Activated T-cell treated with anti-CD3 and anti-CD28 coated beads, Interleukin-2, amount 50 U/mL, for 24 hours (primary cell): ENCODE measurements around the gene LPIN3.

Source experiments
- DNase-seq: peaks from one replicate; pipeline ENCODE4 v3.0.0-alpha.2; 2020
- H3K27ac Mint-ChIP-seq: 2 replicates; pipeline ENCODE4 v1.8.0; 2020; ENCODE audit warnings: mild to moderate bottlenecking, mixed read lengths
- H3K27me3 Mint-ChIP-seq: 2 replicates; pipeline ENCODE4 v1.8.0; 2020; ENCODE audit warnings: mixed read lengths
- H3K36me3 Mint-ChIP-seq: 2 replicates; pipeline ENCODE4 v1.8.0; 2020; ENCODE audit warnings: low read depth, mixed read lengths
- H3K4me1 Mint-ChIP-seq: 2 replicates; pipeline ENCODE4 v1.8.0; 2020; ENCODE audit warnings: low read depth, mixed read lengths
- H3K4me3 Mint-ChIP-seq: 2 replicates; pipeline ENCODE4 v1.8.0; 2020; ENCODE audit warnings: mild to moderate bottlenecking, moderate library complexity, mixed read lengths
- H3K9me3 Mint-ChIP-seq: 2 replicates; pipeline ENCODE4 v1.8.0; 2020; ENCODE audit warnings: mixed read lengths

LPIN3 gene

GRCh38 chr20:41314386-41314785 lies 26.2 kb upstream of the LPIN3 start:
- H3K27ac Mint-ChIP-seq, result no peak overlapping the region
- H3K9me3 Mint-ChIP-seq, result no peaks in the 10 kb centered on the region
- H3K27me3 Mint-ChIP-seq, result no peaks in the 10 kb centered on the region
- H3K36me3 Mint-ChIP-seq, result peaks cover 7% of the 10 kb centered on the region
- DNase-seq, result no peak
- H3K4me3 Mint-ChIP-seq, result no peak overlapping the region
- peaks cover 32% of the 10 kb centered on the region for H3K4me1 Mint-ChIP-seq

GRCh38 chr20:41316051-41316450 lies 24.6 kb upstream of the LPIN3 start:
- Mint-ChIP-seq H3K36me3 (peaks cover 7% of the 10 kb centered on the region), H3K4me3 (peak overlapping the region; percentile 87), H3K9me3 (no peaks in the 10 kb centered on the region), H3K27me3 (no peaks in the 10 kb centered on the region), H3K27ac (peak overlapping the region; percentile 95), H3K4me1 (peaks cover 29% of the 10 kb centered on the region)
- DNase-seq, result no peak

DNA sequence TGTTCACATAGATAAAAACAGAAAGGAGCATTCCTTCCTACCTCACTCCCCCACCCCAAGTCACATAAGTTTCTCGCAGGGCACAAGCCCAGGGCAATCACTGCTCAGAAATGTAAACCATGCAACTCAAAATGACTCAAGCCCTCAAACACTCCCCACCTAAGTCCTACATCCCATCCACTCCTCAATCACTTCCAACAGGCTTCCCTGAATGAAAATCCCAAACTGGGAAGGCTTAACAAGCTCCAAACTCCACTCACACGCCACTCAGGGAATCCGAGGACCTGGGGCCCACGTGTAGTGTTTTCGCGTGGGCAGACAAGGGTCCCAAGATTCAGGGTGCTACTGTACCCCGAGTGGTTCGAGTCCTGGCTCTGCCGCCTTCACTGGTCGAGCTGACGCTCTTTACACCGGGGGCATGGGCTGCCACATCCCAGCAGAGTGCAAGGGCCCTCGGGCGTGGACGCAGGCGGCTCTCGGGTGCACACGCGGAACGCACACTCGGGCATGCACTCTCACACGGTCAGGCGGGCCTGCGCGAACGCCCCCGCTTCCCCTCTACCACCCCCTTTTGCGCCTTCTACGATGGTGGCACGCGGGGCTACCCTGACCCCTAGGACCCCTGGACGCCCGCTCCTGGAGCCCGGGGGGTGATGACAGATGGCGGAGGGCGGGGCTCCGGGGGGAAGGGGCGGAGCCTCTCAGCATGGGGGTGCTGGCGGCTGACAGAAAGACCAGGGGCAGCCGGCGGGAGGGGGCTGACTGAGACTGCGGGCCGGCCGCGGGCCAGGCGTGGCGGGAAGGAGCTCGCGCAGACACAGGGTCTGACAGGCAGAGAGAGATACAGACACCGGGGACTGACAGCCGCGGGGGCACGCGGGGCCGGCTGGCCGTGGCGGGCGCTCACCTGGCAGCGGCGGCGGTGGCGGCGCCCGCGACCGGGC lies 23.7 kb upstream of the LPIN3 start:
- peaks cover 7% of the 10 kb centered on the region for H3K36me3 Mint-ChIP-seq

DNA sequence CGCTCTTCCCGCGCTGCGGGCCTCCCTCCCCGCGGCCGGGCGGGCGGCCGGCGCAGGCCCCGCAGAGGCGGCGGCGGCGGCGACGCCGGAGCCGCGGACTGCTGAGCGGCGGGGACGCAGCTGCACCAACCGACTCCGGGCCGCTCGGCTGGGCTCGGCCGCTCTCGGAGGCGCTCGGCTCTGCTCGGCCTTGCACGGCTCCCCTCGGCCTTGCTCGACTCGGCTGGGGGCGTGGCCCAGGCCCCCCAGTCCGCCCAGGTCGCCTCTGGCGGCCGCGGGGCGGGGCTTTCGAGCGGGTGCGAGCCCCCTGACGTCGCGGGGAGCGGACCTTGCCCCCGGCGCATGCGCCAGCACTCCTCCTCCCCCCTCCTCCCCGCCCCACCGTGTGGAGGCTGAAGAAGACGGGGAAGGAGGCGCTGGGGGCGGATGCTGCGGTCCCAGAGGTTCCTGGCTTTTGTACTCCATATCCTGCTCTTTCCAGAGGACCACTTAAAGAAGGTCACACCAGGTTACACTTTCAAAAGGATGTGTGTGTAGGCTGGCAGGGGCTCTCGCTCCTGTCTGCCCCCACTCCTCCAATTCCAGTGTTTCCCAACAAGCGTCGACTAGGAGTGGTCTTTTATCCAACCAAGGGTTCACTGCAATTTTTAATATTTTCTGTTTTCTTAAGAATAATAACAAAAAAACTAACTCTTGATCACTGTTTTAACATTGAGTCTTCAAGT lies 22.9 kb upstream of the LPIN3 start, which contains the start of gene ZHX3:
Gene ZHX3 (minus strand): TSS at position 186 of the 725 bp plus-strand sequence. CDS start 112,815 bp downstream, outside the sequence.
- peak; percentile 98 for DNase-seq
- Mint-ChIP-seq H3K9me3 (no peaks in the 10 kb centered on the region), H3K27ac (peak within 1 kb of the TSS; percentile 95), H3K4me1 (peaks cover 29% of the 10 kb centered on the region), H3K27me3 (no peaks in the 10 kb centered on the region), H3K36me3 (peaks cover 7% of the 10 kb centered on the region), H3K4me3 (peak within 1 kb of the TSS; percentile 87)

More for the DNA sequence above, 23.7 kb upstream of the LPIN3 start:
- peak; percentile 91 for DNase-seq
- Mint-ChIP-seq H3K9me3 (no peaks in the 10 kb centered on the region), H3K27ac (peak overlapping the region; percentile 95), H3K27me3 (no peaks in the 10 kb centered on the region), H3K4me3 (peak overlapping the region; percentile 87), H3K4me1 (peaks cover 29% of the 10 kb centered on the region)

- no peaks in the 10 kb centered on the region for H3K9me3 Mint-ChIP-seq
- peak overlapping the region; percentile 17 for H3K27ac Mint-ChIP-seq
- H3K4me3 Mint-ChIP-seq, result peak overlapping the region; percentile 70
- H3K36me3 Mint-ChIP-seq, result peaks cover 7% of the 10 kb centered on the region
- peaks cover 29% of the 10 kb centered on the region for H3K4me1 Mint-ChIP-seq
- H3K27me3 Mint-ChIP-seq, result no peaks in the 10 kb centered on the region
- DNase-seq, result no peak
Measured at GRCh38 chr20:41318271-41318649, 22.4 kb upstream of the LPIN3 start.

- no peaks in the 10 kb centered on the region for H3K27me3 Mint-ChIP-seq
- peaks cover 7% of the 10 kb centered on the region for H3K36me3 Mint-ChIP-seq
- peaks cover 18% of the 10 kb centered on the region for H3K4me1 Mint-ChIP-seq
- DNase-seq, result no peak
- H3K27ac Mint-ChIP-seq, result no peak overlapping the region
- H3K4me3 Mint-ChIP-seq, result no peak overlapping the region
- no peaks in the 10 kb centered on the region for H3K9me3 Mint-ChIP-seq
Measured at GRCh38 chr20:41320441-41320840, 20.2 kb upstream of the LPIN3 start.

- Mint-ChIP-seq H3K36me3 (peaks cover 7% of the 10 kb centered on the region), H3K4me1 (peaks cover 15% of the 10 kb centered on the region), H3K9me3 (no peaks in the 10 kb centered on the region), H3K27me3 (no peaks in the 10 kb centered on the region), H3K4me3 (no peak overlapping the region), H3K27ac (no peak overlapping the region)
- no peak for DNase-seq
Measured at GRCh38 chr20:41320976-41321375, 19.6 kb upstream of the LPIN3 start.

GRCh38 chr20:41327178-41327577 lies 13.4 kb upstream of the LPIN3 start:
- no peak overlapping the region for H3K27ac Mint-ChIP-seq
- H3K36me3 Mint-ChIP-seq, result no peaks in the 10 kb centered on the region
- peaks cover 13% of the 10 kb centered on the region for H3K4me1 Mint-ChIP-seq
- no peaks in the 10 kb centered on the region for H3K9me3 Mint-ChIP-seq
- DNase-seq, result no peak
- no peak overlapping the region for H3K4me3 Mint-ChIP-seq
- no peaks in the 10 kb centered on the region for H3K27me3 Mint-ChIP-seq

- Mint-ChIP-seq H3K36me3 (no peaks in the 10 kb centered on the region), H3K27ac (peak overlapping the region; percentile 79), H3K27me3 (no peaks in the 10 kb centered on the region), H3K4me1 (peaks cover 13% of the 10 kb centered on the region), H3K9me3 (no peaks in the 10 kb centered on the region), H3K4me3 (no peak overlapping the region)
- peak; percentile 71 for DNase-seq
Measured at GRCh38 chr20:41329435-41330342, 10.9 kb upstream of the LPIN3 start.

DNA sequence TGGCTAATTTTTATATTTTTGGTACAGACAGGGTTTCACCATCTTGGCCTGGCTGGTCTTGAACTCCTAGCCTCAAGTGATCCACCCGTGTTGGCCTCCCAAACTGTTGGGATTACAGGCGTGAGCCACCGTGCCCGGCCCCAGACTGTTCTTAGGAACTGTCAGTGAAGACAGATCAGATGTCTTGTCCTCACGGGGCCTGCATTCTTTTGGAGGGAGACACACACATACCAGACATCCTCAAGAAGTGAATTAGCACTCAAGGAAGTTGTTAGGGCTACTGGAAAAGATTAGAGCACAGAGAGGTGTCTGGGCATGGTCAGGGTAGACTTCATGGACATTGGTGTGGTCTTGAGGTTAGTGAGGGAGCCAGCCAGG lies 10.3 kb upstream of the LPIN3 start:
- Mint-ChIP-seq H3K9me3 (no peaks in the 10 kb centered on the region), H3K4me1 (peaks cover 13% of the 10 kb centered on the region), H3K27me3 (no peaks in the 10 kb centered on the region), H3K4me3 (no peak overlapping the region), H3K36me3 (no peaks in the 10 kb centered on the region), H3K27ac (no peak overlapping the region)
- DNase-seq, result no peak

DNA sequence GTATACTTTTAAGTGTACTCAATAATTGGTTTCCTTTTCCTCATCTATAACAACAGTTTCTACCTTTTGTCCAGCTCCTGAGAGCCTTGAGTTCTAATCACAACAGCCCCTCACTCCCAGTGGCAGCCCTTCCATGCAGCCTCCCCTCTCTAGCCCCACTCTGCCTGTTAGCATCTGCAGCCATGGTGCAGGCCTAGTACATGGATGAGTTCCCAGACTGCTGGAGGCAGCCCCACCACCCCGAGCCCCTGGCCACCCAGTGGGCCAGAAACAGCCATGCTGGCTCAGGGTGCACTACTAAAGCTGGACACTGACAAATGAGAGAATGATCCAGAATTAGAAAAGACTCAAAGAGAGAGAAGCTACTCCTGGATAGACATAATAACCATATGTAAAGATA lies 9.7 kb upstream of the LPIN3 start:
- no peaks in the 10 kb centered on the region for H3K27me3 Mint-ChIP-seq
- H3K4me3 Mint-ChIP-seq, result no peak overlapping the region
- H3K36me3 Mint-ChIP-seq, result no peaks in the 10 kb centered on the region
- DNase-seq, result no peak
- no peak overlapping the region for H3K27ac Mint-ChIP-seq
- peaks cover 13% of the 10 kb centered on the region for H3K4me1 Mint-ChIP-seq
- H3K9me3 Mint-ChIP-seq, result no peaks in the 10 kb centered on the region

- Mint-ChIP-seq H3K4me1 (peaks cover 13% of the 10 kb centered on the region), H3K4me3 (no peak overlapping the region), H3K27me3 (no peaks in the 10 kb centered on the region), H3K36me3 (no peaks in the 10 kb centered on the region), H3K9me3 (no peaks in the 10 kb centered on the region), H3K27ac (no peak overlapping the region)
- DNase-seq, result no peak
Measured at GRCh38 chr20:41331731-41332130, 8.9 kb upstream of the LPIN3 start.

DNA sequence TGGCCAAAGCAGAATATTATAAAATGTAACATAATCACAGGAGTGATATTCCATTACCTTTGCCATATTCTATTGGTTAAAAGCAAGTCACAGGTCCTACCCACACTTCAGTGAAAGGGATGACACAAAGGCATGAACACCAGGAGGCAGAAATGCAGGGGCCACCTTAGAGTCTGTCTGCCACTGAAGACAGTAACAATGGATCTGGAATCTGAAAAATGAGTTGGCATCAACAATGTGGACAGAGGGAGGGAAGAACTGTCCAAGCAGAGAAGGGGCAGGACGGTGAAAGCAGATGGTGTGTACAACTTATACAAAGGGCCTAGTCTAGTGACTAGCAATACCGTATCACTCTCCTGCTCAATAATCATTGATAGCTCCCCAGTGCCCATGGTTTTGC lies 6.6 kb upstream of the LPIN3 start:
- no peak for DNase-seq
- peaks cover 11% of the 10 kb centered on the region for H3K4me1 Mint-ChIP-seq
- no peak overlapping the region for H3K4me3 Mint-ChIP-seq
- peaks cover 4% of the 10 kb centered on the region for H3K27me3 Mint-ChIP-seq
- no peaks in the 10 kb centered on the region for H3K9me3 Mint-ChIP-seq
- H3K27ac Mint-ChIP-seq, result no peak overlapping the region
- H3K36me3 Mint-ChIP-seq, result no peaks in the 10 kb centered on the region
